GM23338 (cell line): ENCODE data around the gene GTF2F1. TPM values are rescaled to one million over a fixed set of nuclear protein-coding genes. Genes with fewer than 3 reads are reported as not detected.

Experiments
- ATAC-seq: fragments of 200-7000 bp; cut with Tn5 transposase; 3 replicates; pipeline ENCODE4 v1.9.1; 2020
- DNase-seq: peaks from one replicate; pipeline ENCODE4 v3.0.0-alpha.2; 2015; ENCODE audit warnings: low spot score
- H2AFZ ChIP-seq: fragments of 200-600 bp; sonication (generic); 2 replicates; pipeline ENCODE4 v1.8.0; 2016; ENCODE audit warnings: antibody characterized with exemption, mild to moderate bottlenecking, moderate library complexity
- H3F3A ChIP-seq: fragments of 200-600 bp; sonication (generic); replicated peaks from 2 replicates; pipeline ENCODE4 v1.8.0; 2017; ENCODE audit warnings: antibody characterized with exemption, mixed run types, low read depth
- H3K27ac ChIP-seq: fragments of 200-600 bp; sonication (generic); 2 replicates; pipeline ENCODE4 v1.6.1; 2016; ENCODE audit warnings: low read depth
- H3K27me3 ChIP-seq: fragments of 200-600 bp; sonication (generic); 2 replicates; pipeline ENCODE4 v1.8.0; 2016; ENCODE audit warnings: mild to moderate bottlenecking, mixed run types, moderate library complexity; ENCODE audit not compliant: insufficient read depth
- H3K36me3 ChIP-seq: fragments of 200-600 bp; sonication (generic); 2 replicates; pipeline ENCODE4 v1.8.0; 2016; ENCODE audit warnings: mild to moderate bottlenecking; ENCODE audit not compliant: insufficient read depth
- H3K4me1 ChIP-seq: fragments of 200-600 bp; sonication (generic); 2 replicates; pipeline ENCODE4 v1.8.0; 2016; ENCODE audit warnings: mild to moderate bottlenecking, moderate library complexity; ENCODE audit not compliant: insufficient read depth
- H3K4me2 ChIP-seq: fragments of 200-600 bp; sonication (generic); 2 replicates; pipeline ENCODE4 v1.7.1; 2017; ENCODE audit warnings: mixed run types
- H3K4me3 ChIP-seq: fragments of 200-600 bp; sonication (generic); 2 replicates; pipeline ENCODE4 v1.6.1; 2016; ENCODE audit warnings: mixed run types
- H3K79me2 ChIP-seq: fragments of 200-600 bp; sonication (generic); replicated peaks from 2 replicates; pipeline ENCODE4 v1.8.0; 2017; ENCODE audit warnings: mild to moderate bottlenecking; ENCODE audit not compliant: insufficient read depth
- H3K9me2 ChIP-seq: fragments of 200-600 bp; sonication (generic); 2 replicates; pipeline ENCODE4 v1.8.0; 2017; ENCODE audit not compliant: insufficient read depth
- H4K20me1 ChIP-seq: fragments of 200-600 bp; sonication (generic); replicated peaks from 2 replicates; pipeline ENCODE4 v1.8.0; 2017; ENCODE audit warnings: mild to moderate bottlenecking; ENCODE audit not compliant: insufficient read depth
- H3K27ac Mint-ChIP-seq: 2 replicates; pipeline ENCODE4 v1.8.0; 2020; ENCODE audit warnings: inconsistent platforms, mild to moderate bottlenecking, moderate library complexity, mixed read lengths
- H3K27me3 Mint-ChIP-seq: 3 replicates; pipeline ENCODE4 v1.8.0; 2022; ENCODE audit warnings: low read depth, mild to moderate bottlenecking, moderate library complexity, mixed read lengths, inconsistent platforms; ENCODE audit not compliant: insufficient read depth, poor library complexity
- H3K36me3 Mint-ChIP-seq: 3 replicates; pipeline ENCODE4 v1.8.0; 2021; ENCODE audit warnings: low read depth, mild to moderate bottlenecking, inconsistent platforms, moderate library complexity, mixed read lengths
- H3K4me1 Mint-ChIP-seq: 3 replicates; pipeline ENCODE4 v1.8.0; 2020; ENCODE audit warnings: mild to moderate bottlenecking, inconsistent platforms, mixed read lengths
- H3K4me3 Mint-ChIP-seq: 3 replicates; pipeline ENCODE4 v1.8.0; 2021; ENCODE audit warnings: moderate library complexity, mild to moderate bottlenecking, inconsistent platforms, mixed read lengths
- H3K9me3 Mint-ChIP-seq: 3 replicates; pipeline ENCODE4 v1.8.0; 2020; ENCODE audit warnings: moderate library complexity, mild to moderate bottlenecking, inconsistent platforms, mixed read lengths
- CREB1 ChIP-seq: fragments of 250-450 bp; sonication (Bioruptor Pico); IDR thresholded peaks from 2 replicates; pipeline ENCODE4 v1.5.0; 2020; ENCODE audit warnings: low read depth, mild to moderate bottlenecking, moderate library complexity
- CTCF ChIP-seq, 2 experiments: fragments of 200-600 bp in 1 of 2; sonication (generic) in 1 of 2; conservative IDR thresholded peaks; 2 replicates each; pipeline versions ENCODE4 v1.5.1 to v1.6.1; 2016 to 2017; ENCODE audit warnings: antibody characterized with exemption in 2 of 2, low read depth in 2 of 2, mild to moderate bottlenecking in 2 of 2, moderate library complexity in 1 of 2
- ETS1 ChIP-seq: IDR thresholded peaks from 2 replicates; pipeline ENCODE4 v1.6.1; 2016; ENCODE audit warnings: antibody characterized with exemption
- EZH2 ChIP-seq: fragments of 200-600 bp; sonication (generic); IDR thresholded peaks from one replicate; pipeline ENCODE4 v1.8.0; 2017; ENCODE audit warnings: antibody characterized with exemption, mild to moderate bottlenecking, low read depth; ENCODE audit not compliant: unreplicated experiment
- EZH2phosphoT487 ChIP-seq: fragments of 200-600 bp; sonication (generic); IDR thresholded peaks from one replicate; pipeline ENCODE4 v1.8.1; 2018; ENCODE audit warnings: antibody characterized with exemption; ENCODE audit not compliant: unreplicated experiment
- JUNB ChIP-seq: IDR thresholded peaks from one replicate; pipeline ENCODE4 v1.6.1; 2016; ENCODE audit warnings: antibody characterized with exemption; ENCODE audit not compliant: unreplicated experiment
- NANOG ChIP-seq: IDR thresholded peaks from 2 replicates; pipeline ENCODE4 v1.6.1; 2016; ENCODE audit warnings: antibody characterized with exemption, borderline replicate concordance
- POLR2AphosphoS5 ChIP-seq: IDR thresholded peaks from 2 replicates; pipeline ENCODE4 v1.6.1; 2016; ENCODE audit warnings: antibody characterized with exemption, low read depth
- REST ChIP-seq: IDR thresholded peaks from one replicate; pipeline ENCODE4 v1.6.1; 2018; ENCODE audit warnings: antibody characterized with exemption; ENCODE audit not compliant: unreplicated experiment
- STAT1 ChIP-seq: IDR thresholded peaks from one replicate; pipeline ENCODE4 v1.6.1; 2016; ENCODE audit warnings: antibody characterized with exemption; ENCODE audit not compliant: unreplicated experiment
- ZNF114 ChIP-seq: fragments of 250-450 bp; sonication (Bioruptor Pico); IDR thresholded peaks from 2 replicates; pipeline ENCODE4 v1.5.0; 2020; ENCODE audit warnings: mild to moderate bottlenecking, moderate library complexity
- ZNF331 ChIP-seq: fragments of 250-450 bp; sonication (Bioruptor Pico); IDR thresholded peaks from 2 replicates; pipeline ENCODE4 v1.5.0; 2020; ENCODE audit warnings: low read depth, mild to moderate bottlenecking, moderate library complexity
- ZNF462 ChIP-seq: fragments of 250-450 bp; sonication (Bioruptor Pico); IDR thresholded peaks from 2 replicates; pipeline ENCODE4 v1.5.0; 2020; ENCODE audit warnings: mild to moderate bottlenecking, moderate library complexity
- polyA plus RNA-seq: library from polyadenylated mRNA; unstranded; fragments of >200 nt; fragmentation: Nextera tagmentation; extraction: Ambion mirVana; gene quantifications from 2 replicates; pipeline ENCODE4 v1.2.1, GENCODE V29; 2016
- total RNA-seq: library from RNA; depleted of rRNA; stranded (reverse); fragments of >200 nt; shearing (Covaris generic); gene quantifications from 2 replicates; pipeline ENCODE4 v1.2.3, GENCODE V29; 2014

Gene GTF2F1
- total and polyA plus RNA-seq, 2 experiments from 2014 or later: 62.1 to 65.5 TPM

- no peak overlapping the region for H3K27ac Mint-ChIP-seq
Measured at GRCh38 chr19:6402058-6402457, 9.1 kb upstream of the GTF2F1 start.

More at GRCh38 chr19:6402058-6402457, 9.1 kb upstream of the GTF2F1 start:
- Histone ChIP-seq H3K36me3 (no peaks in the 10 kb centered on the region), H3K9me2 (no peaks in the 10 kb centered on the region), H3K4me1 (no peaks in the 10 kb centered on the region), H2AFZ (no peak overlapping the region), H3K79me2 (no peaks in the 10 kb centered on the region), H3K27me3 (no peaks in the 10 kb centered on the region), H3F3A (no peaks in the 10 kb centered on the region), H3K27ac (no peak overlapping the region), H3K4me2 (no peak overlapping the region), H3K4me3 (no peak overlapping the region), H4K20me1 (no peaks in the 10 kb centered on the region)
- ATAC-seq: no peak
- TF ChIP-seq ETS1 (no peak), ZNF331 (no peak), ZNF462 (no peak), POLR2AphosphoS5 (no peak), NANOG (no peak), STAT1 (no peak), CREB1 (CRISPR knock-in tag) (no peak), EZH2phosphoT487 (no peak), JUNB (no peak), EZH2 (no peak), REST (no peak), ZNF114 (CRISPR knock-in tag) (no peak), CTCF (conservative IDR thresholded peaks at IDR 0.05; ENCODE audit: low read depth in 2 of 2) (no peak)
- Mint-ChIP-seq H3K4me1 (no peaks in the 10 kb centered on the region; the same call in 2 of the 3 replicates), H3K27me3 (peaks cover 2% of the 10 kb centered on the region), H3K4me3 (no peak overlapping the region), H3K36me3 (no peaks in the 10 kb centered on the region), H3K9me3 (no peaks in the 10 kb centered on the region; the same call in 2 of the 3 replicates)
- no peak for DNase-seq
